H9 (cell line): ENCODE measurements around the gene BATF. TPM values are rescaled to one million over a fixed set of nuclear protein-coding genes. Genes with fewer than 3 reads are reported as not detected.

ENCODE experiments used
- DNase-seq: peaks from one replicate; pipeline ENCODE4 v3.0.0-alpha.2; 2017
- H2AFZ ChIP-seq: one replicate; pipeline ENCODE4 v1.6.1; 2013; ENCODE audit warnings: mild to moderate bottlenecking, low read length, control low read depth, moderate library complexity
- H2AK5ac ChIP-seq: 2 replicates; pipeline ENCODE4 v1.6.1; 2013; ENCODE audit warnings: low read length, control low read depth, mixed read lengths; ENCODE audit not compliant: insufficient read length
- H2BK120ac ChIP-seq: one replicate; pipeline ENCODE4 v1.6.1; 2013; ENCODE audit warnings: low read depth, mild to moderate bottlenecking, low read length, control low read depth, inconsistent platforms; ENCODE audit not compliant: poor library complexity, severe bottlenecking
- H2BK12ac ChIP-seq: 2 replicates; pipeline ENCODE4 v1.6.1; 2013; ENCODE audit warnings: low read length, control low read depth, mixed read lengths, low read depth; ENCODE audit not compliant: insufficient read length
- H2BK15ac ChIP-seq: 2 replicates; pipeline ENCODE4 v1.6.1; 2013; ENCODE audit warnings: low read depth, low read length, control low read depth
- H2BK20ac ChIP-seq: one replicate; pipeline ENCODE4 v1.6.1; 2013; ENCODE audit warnings: low read depth, mild to moderate bottlenecking, low read length, control low read depth, inconsistent platforms; ENCODE audit not compliant: poor library complexity, severe bottlenecking
- H2BK5ac ChIP-seq: 2 replicates; pipeline ENCODE4 v1.6.1; 2013; ENCODE audit warnings: low read length, control low read depth, mixed read lengths; ENCODE audit not compliant: insufficient read length
- H3K14ac ChIP-seq: 2 replicates; pipeline ENCODE4 v1.6.1; 2013; ENCODE audit warnings: low read length, control low read depth; ENCODE audit not compliant: insufficient read depth
- H3K18ac ChIP-seq: 2 replicates; pipeline ENCODE4 v1.6.1; 2013; ENCODE audit warnings: low read depth, mild to moderate bottlenecking, mixed read lengths, low read length, control low read depth; ENCODE audit not compliant: insufficient read length
- H3K23ac ChIP-seq: 2 replicates; pipeline ENCODE4 v1.6.1; 2013; ENCODE audit warnings: low read length, control low read depth, mixed read lengths, low read depth; ENCODE audit not compliant: insufficient read length
- H3K23me2 ChIP-seq: 2 replicates; pipeline ENCODE4 v1.6.1; 2013; ENCODE audit warnings: low read depth, mild to moderate bottlenecking, mixed read lengths, low read length, control low read depth; ENCODE audit not compliant: insufficient read length, poor library complexity, severe bottlenecking
- H3K27ac ChIP-seq: 2 replicates; pipeline ENCODE4 v1.5.1; 2013; ENCODE audit warnings: low read length, control low read depth, mixed read lengths, low read depth; ENCODE audit not compliant: insufficient read length
- H3K27me3 ChIP-seq: 2 replicates; pipeline ENCODE4 v1.6.1; 2013; ENCODE audit warnings: low read length, control low read depth, inconsistent platforms; ENCODE audit not compliant: insufficient read depth
- H3K4ac ChIP-seq: 2 replicates; pipeline ENCODE4 v1.6.1; 2013; ENCODE audit warnings: low read depth, mild to moderate bottlenecking, control low read depth, inconsistent platforms, low read length, moderate library complexity
- H3K4me1 ChIP-seq: 2 replicates; pipeline ENCODE4 v1.6.1; 2013; ENCODE audit warnings: low read length, control low read depth, inconsistent platforms; ENCODE audit not compliant: insufficient read depth
- H3K4me2 ChIP-seq: 2 replicates; pipeline ENCODE4 v1.6.1; 2013; ENCODE audit warnings: low read length, control low read depth, mixed read lengths; ENCODE audit not compliant: insufficient read length, insufficient read depth
- H3K56ac ChIP-seq: 2 replicates; pipeline ENCODE4 v1.6.1; 2013; ENCODE audit warnings: low read depth, mild to moderate bottlenecking, mixed read lengths, low read length, control low read depth; ENCODE audit not compliant: insufficient read length
- H3K79me1 ChIP-seq: 2 replicates; pipeline ENCODE4 v1.6.1; 2013; ENCODE audit warnings: low read depth, mild to moderate bottlenecking, moderate library complexity, low read length, control low read depth, inconsistent platforms; ENCODE audit not compliant: insufficient read depth, poor library complexity, severe bottlenecking
- H3K79me2 ChIP-seq: 2 replicates; pipeline ENCODE4 v1.6.1; 2013; ENCODE audit warnings: low read length, control low read depth, inconsistent platforms; ENCODE audit not compliant: insufficient read depth
- H3K9ac ChIP-seq: 2 replicates; pipeline ENCODE4 v1.6.1; 2013; ENCODE audit warnings: low read length, control low read depth, mixed read lengths; ENCODE audit not compliant: insufficient read length; ENCODE audit errors: extremely low read depth
- H3K9me3 ChIP-seq: one replicate; pipeline ENCODE4 v1.6.1; 2013; ENCODE audit warnings: low read depth, low read length, inconsistent platforms; ENCODE audit not compliant: control insufficient read depth
- H3T11ph ChIP-seq: one replicate; pipeline ENCODE4 v1.6.1; 2013; ENCODE audit warnings: mild to moderate bottlenecking, low read length, control low read depth, inconsistent platforms
- H4K20me1 ChIP-seq: one replicate; pipeline ENCODE4 v1.6.1; 2013; ENCODE audit not compliant: control insufficient read depth, insufficient read length, insufficient read depth
- H4K5ac ChIP-seq: 2 replicates; pipeline ENCODE4 v1.6.1; 2013; ENCODE audit warnings: low read depth, mild to moderate bottlenecking, mixed read lengths, low read length, control low read depth; ENCODE audit not compliant: insufficient read length
- H4K8ac ChIP-seq: replicated peaks from 2 replicates; pipeline ENCODE4 v1.6.1; 2013; ENCODE audit warnings: low read length, control low read depth, mixed read lengths, low read depth; ENCODE audit not compliant: insufficient read length
- H4K91ac ChIP-seq: 2 replicates; pipeline ENCODE4 v1.6.1; 2013; ENCODE audit warnings: low read depth, mild to moderate bottlenecking, moderate library complexity, mixed read lengths, low read length, control low read depth; ENCODE audit not compliant: insufficient read length
- H3K27ac Mint-ChIP-seq, 3 experiments: 2 replicates in 2 of 3; 3 replicates in 1 of 3; pipeline ENCODE4 v1.8.0; 2020 to 2021; ENCODE audit warnings: mixed read lengths in 3 of 3, mild to moderate bottlenecking in 1 of 3, moderate library complexity in 1 of 3
- H3K27me3 Mint-ChIP-seq: 2 replicates; pipeline ENCODE4 v1.8.0; 2021; ENCODE audit warnings: low read depth, mild to moderate bottlenecking, moderate library complexity, mixed read lengths
- H3K36me3 Mint-ChIP-seq, 3 experiments: 2 replicates in 2 of 3; 3 replicates in 1 of 3; pipeline ENCODE4 v1.8.0; 2020 to 2021; ENCODE audit warnings: low read depth in 3 of 3, mixed read lengths in 3 of 3; ENCODE audit not compliant: insufficient read depth in 1 of 3
- H3K4me1 Mint-ChIP-seq, 2 experiments: 2 replicates each; pipeline ENCODE4 v1.8.0; 2020; ENCODE audit warnings: mixed read lengths in 2 of 2
- H3K4me3 Mint-ChIP-seq, 2 experiments: 2 replicates in 1 of 2; 3 replicates in 1 of 2; pipeline ENCODE4 v1.8.0; 2020 to 2021; ENCODE audit warnings: mild to moderate bottlenecking in 2 of 2, mixed read lengths in 2 of 2, moderate library complexity in 1 of 2
- H3K9me3 Mint-ChIP-seq, 2 experiments: 2 replicates in 1 of 2; 3 replicates in 1 of 2; pipeline ENCODE4 v1.8.0; 2020; ENCODE audit warnings: mild to moderate bottlenecking in 2 of 2, mixed read lengths in 2 of 2, moderate library complexity in 1 of 2
- CTCF ChIP-seq: fragments of 200-600 bp; sonication (generic); conservative IDR thresholded peaks from 3 replicates; pipeline ENCODE4 v1.8.0; 2021; ENCODE audit warnings: antibody characterized with exemption, mild to moderate bottlenecking
- WGBS: extraction: QIAGEN DNeasy Blood & Tissue Kit; methylation state at CpG from one replicate; pipeline ENCODE4 v1.1.7; 2013; ENCODE audit warnings: missing lambda C conversion rate, low lambda C conversion rate, mixed read lengths; ENCODE audit not compliant: insufficient read length; ENCODE audit errors: extremely low coverage; 5-methylcytosine and 5-hydroxymethylcytosine counted together
- total RNA-seq: library from RNA; stranded (reverse); gene quantifications from 2 replicates; pipeline ENCODE4 v1.2.1, GENCODE V29; 2021

The BATF gene
- total RNA-seq, 1 experiment from 2014 or later = not detected

- Mint-ChIP-seq H3K9me3 (peaks cover 0 to 7% of the 10 kb centered on the region in 2 experiments; a peak in 3 of 5 replicates), H3K36me3 (peaks cover 0 to 1% (median 0%) of the 10 kb centered on the region in 3 experiments; a peak in 1 of 7 replicates), H3K27me3 (peaks cover 7% of the 10 kb centered on the region), H3K4me1 (peaks cover 8 to 11% of the 10 kb centered on the region in 2 experiments), H3K4me3 (no peak overlapping the region), H3K27ac (no peak overlapping the region)
- no peak overlapping the region for H2AFZ ChIP-seq
- no peak overlapping the region for H3T11ph ChIP-seq
- no peak for DNase-seq
- no peak overlapping the region for H3K18ac ChIP-seq
- H4K8ac ChIP-seq = no peak overlapping the region
- no peak overlapping the region for H3K9ac ChIP-seq
- no peaks in the 10 kb centered on the region for H3K79me2 ChIP-seq
- H3K27ac ChIP-seq = no peak overlapping the region
- no peak overlapping the region for H2BK12ac ChIP-seq
- no peak overlapping the region for H3K4ac ChIP-seq
- H3K4me1 ChIP-seq = 0 out of 2 replicates have a peak, but pooled peaks cover 3% of the 10 kb centered on the region
- TF ChIP-seq CTCF = no peak
- H2BK15ac ChIP-seq = no peak overlapping the region
- no peaks in the 10 kb centered on the region for H3K23me2 ChIP-seq
- no peak overlapping the region for H4K5ac ChIP-seq
- no peak overlapping the region for H4K91ac ChIP-seq
- H3K27me3 ChIP-seq = no peaks in the 10 kb centered on the region
- no peaks in the 10 kb centered on the region for H4K20me1 ChIP-seq
- H2BK120ac ChIP-seq = no peak overlapping the region
- no peak overlapping the region for H3K14ac ChIP-seq
- WGBS = no CpG with 5 or more reads among the region's 6 CpGs
- H2BK5ac ChIP-seq = no peak overlapping the region
- no peak overlapping the region for H2BK20ac ChIP-seq
- H2AK5ac ChIP-seq = no peak overlapping the region
- H3K23ac ChIP-seq = no peak overlapping the region
- H3K4me2 ChIP-seq = no peak overlapping the region
- no peak overlapping the region for H3K56ac ChIP-seq
- H3K9me3 ChIP-seq = no peaks in the 10 kb centered on the region
- H3K79me1 ChIP-seq = no peaks in the 10 kb centered on the region
These were observed 30.9 kb downstream of the BATF start for GRCh38 chr14:75553157-75553556.
